ENCODE data around the gene ZFP42. TPM values are rescaled to one million over a fixed set of nuclear protein-coding genes. Genes with fewer than 3 reads are reported as not detected.

Gene ZFP42
- total RNA-seq, 1 donor from 2014 or later: not detected

- no peak overlapping the region for H3K27ac Mint-ChIP-seq (ENCODE audit: unreplicated experiment)
- DNase-seq (ENCODE audit: extremely low spot score, unreplicated experiment): no peak
- H3K4me3 Mint-ChIP-seq (ENCODE audit: unreplicated experiment): no peak overlapping the region
- no peaks in the 10 kb centered on the region for H3K27me3 Mint-ChIP-seq (ENCODE audit: unreplicated experiment)
- no peaks in the 10 kb centered on the region for H3K36me3 Mint-ChIP-seq (ENCODE audit: unreplicated experiment)
- TF ChIP-seq CTCF (IDR thresholded peaks at IDR 0.05): no peak
- H3K4me1 Mint-ChIP-seq (ENCODE audit: unreplicated experiment): no peaks in the 10 kb centered on the region
- peaks cover 3% of the 10 kb centered on the region for H3K9me3 Mint-ChIP-seq (ENCODE audit: unreplicated experiment)
Observed at GRCh38 chr4:187999406-187999932, 3.9 kb downstream of the ZFP42 start.

GRCh38 chr4:188002323-188002722 lies 6.8 kb downstream of the ZFP42 start:
- Mint-ChIP-seq H3K27ac (ENCODE audit: unreplicated experiment) (no peak overlapping the region), H3K4me3 (ENCODE audit: unreplicated experiment) (no peak overlapping the region), H3K36me3 (ENCODE audit: unreplicated experiment) (no peaks in the 10 kb centered on the region), H3K27me3 (ENCODE audit: unreplicated experiment) (no peaks in the 10 kb centered on the region), H3K4me1 (ENCODE audit: unreplicated experiment) (peaks cover 16% of the 10 kb centered on the region), H3K9me3 (ENCODE audit: unreplicated experiment) (peaks cover 3% of the 10 kb centered on the region)
- TF ChIP-seq CTCF (IDR thresholded peaks at IDR 0.05): no peak
- DNase-seq (ENCODE audit: extremely low spot score, unreplicated experiment): no peak

GRCh38 chr4:188002751-188003150 lies 7.2 kb downstream of the ZFP42 start:
- Mint-ChIP-seq H3K27me3 (ENCODE audit: unreplicated experiment) (no peaks in the 10 kb centered on the region), H3K36me3 (ENCODE audit: unreplicated experiment) (no peaks in the 10 kb centered on the region), H3K27ac (ENCODE audit: unreplicated experiment) (no peak overlapping the region), H3K4me3 (ENCODE audit: unreplicated experiment) (no peak overlapping the region), H3K9me3 (ENCODE audit: unreplicated experiment) (no peaks in the 10 kb centered on the region), H3K4me1 (ENCODE audit: unreplicated experiment) (peaks cover 16% of the 10 kb centered on the region)
- no peak for DNase-seq (ENCODE audit: extremely low spot score, unreplicated experiment)
- TF ChIP-seq CTCF (IDR thresholded peaks at IDR 0.05): no peak

GRCh38 chr4:188005561-188005960 lies 10.0 kb downstream of the ZFP42 start:
- no peak for TF ChIP-seq CTCF (IDR thresholded peaks at IDR 0.05)
- peaks cover 5% of the 10 kb centered on the region for H3K9me3 Mint-ChIP-seq (ENCODE audit: unreplicated experiment)
- peak overlapping the region; percentile 0 for H3K27ac Mint-ChIP-seq (ENCODE audit: unreplicated experiment)
- no peaks in the 10 kb centered on the region for H3K27me3 Mint-ChIP-seq (ENCODE audit: unreplicated experiment)
- no peak for DNase-seq (ENCODE audit: extremely low spot score, unreplicated experiment)
- H3K36me3 Mint-ChIP-seq (ENCODE audit: unreplicated experiment): no peaks in the 10 kb centered on the region
- no peak overlapping the region for H3K4me3 Mint-ChIP-seq (ENCODE audit: unreplicated experiment)
- H3K4me1 Mint-ChIP-seq (ENCODE audit: unreplicated experiment): peaks cover 21% of the 10 kb centered on the region

GRCh38 chr4:188006285-188006848 lies 10.8 kb downstream of the ZFP42 start:
- Mint-ChIP-seq H3K27me3 (ENCODE audit: unreplicated experiment) (no peaks in the 10 kb centered on the region), H3K9me3 (ENCODE audit: unreplicated experiment) (peaks cover 5% of the 10 kb centered on the region), H3K36me3 (ENCODE audit: unreplicated experiment) (no peaks in the 10 kb centered on the region), H3K27ac (ENCODE audit: unreplicated experiment) (no peak overlapping the region), H3K4me1 (ENCODE audit: unreplicated experiment) (peaks cover 21% of the 10 kb centered on the region), H3K4me3 (ENCODE audit: unreplicated experiment) (no peak overlapping the region)
- no peak for DNase-seq (ENCODE audit: extremely low spot score, unreplicated experiment)
- TF ChIP-seq CTCF (IDR thresholded peaks at IDR 0.05): no peak

All from osteocyte (in vitro differentiated cells).